Neural progenitor cell (in vitro differentiated cells): ENCODE measurements around the gene ALDOA.

Source experiments
- CTCF ChIP-seq: fragments of 200-600 bp; sonication (generic); IDR thresholded peaks from 2 replicates; pipeline ENCODE4 v1.5.1; 2017; ENCODE audit warnings: antibody characterized with exemption, mild to moderate bottlenecking
- EZH2 ChIP-seq: fragments of 200-600 bp; sonication (generic); IDR thresholded peaks from 2 replicates; pipeline ENCODE4 v1.6.1; 2017; ENCODE audit warnings: antibody characterized with exemption, mild to moderate bottlenecking, moderate library complexity
- EZH2phosphoT487 ChIP-seq: fragments of 200-600 bp; sonication (generic); IDR thresholded peaks from 2 replicates; pipeline ENCODE4 v1.6.1; 2017; ENCODE audit warnings: antibody characterized with exemption

GRCh38 chr16:30060836-30061554 lies 4.6 kb upstream of the ALDOA start:
- TF ChIP-seq CTCF: no peak
- TF ChIP-seq EZH2phosphoT487: no peak
- no peak for TF ChIP-seq EZH2
